Upper lobe of left lung (tissue), 6 donors: ENCODE measurements around the gene DPP10. TPM values are rescaled to one million over a fixed set of nuclear protein-coding genes. Genes with fewer than 3 reads are reported as not detected.

Experiments used
- ATAC-seq, 2 donors: fragments of 200-7000 bp; cut with Tn5 transposase; one replicate each; pipeline ENCODE4 v1.9.1; 2022; ENCODE audit warnings: mild to moderate bottlenecking in 2 of 2, moderate library complexity in 2 of 2; ENCODE audit not compliant: low FRiP score in 2 of 2
- DNase-seq, 2 donors: peaks; one replicate each; pipeline ENCODE4 v3.0.0-alpha.2; 2019 to 2020
- H3K27ac ChIP-seq, 4 donors: fragments of 200-600 bp; sonication (generic); one replicate each; pipeline ENCODE4 v1.5.1; 2016 to 2019
- H3K27me3 ChIP-seq, 4 donors: fragments of 200-600 bp; sonication (generic); one replicate each; pipeline ENCODE4 v1.5.1; 2017 to 2019
- H3K36me3 ChIP-seq, 4 donors: fragments of 200-600 bp; sonication (generic); one replicate each; pipeline ENCODE4 v1.5.1; 2016 to 2019
- H3K4me1 ChIP-seq, 4 donors: fragments of 200-600 bp; sonication (generic); one replicate each; pipeline ENCODE4 v1.5.1; 2018 to 2019
- H3K4me3 ChIP-seq, 4 donors: fragments of 200-600 bp; sonication (generic); one replicate each; pipeline ENCODE4 v1.5.1; 2017 to 2019; ENCODE audit warnings: mild to moderate bottlenecking in 2 of 4, moderate library complexity in 1 of 4
- H3K9me3 ChIP-seq, 4 donors: fragments of 200-600 bp; sonication (generic); one replicate each; pipeline ENCODE4 v1.5.1; 2018 to 2019
- CTCF ChIP-seq, 6 experiments: fragments of 450-650 bp in 4 of 6; fragments of 200-600 bp in 2 of 6; sonication (generic) in 2 of 6; IDR thresholded peaks; one replicate each; pipeline ENCODE4 v1.5.1; 2016 to 2019; ENCODE audit warnings: antibody characterized with exemption in 6 of 6
- EP300 ChIP-seq, 4 donors: sonication (generic); formaldehyde crosslinking; IDR thresholded peaks; one replicate each; pipeline ENCODE4 v1.5.1; 2017; ENCODE audit warnings: antibody characterized with exemption in 4 of 4, control low read depth in 2 of 4
- POLR2A ChIP-seq, 4 donors: fragments of 450-650 bp; IDR thresholded peaks; one replicate each; pipeline ENCODE4 v1.5.1; 2016 to 2017; ENCODE audit warnings: antibody characterized with exemption in 4 of 4, mild to moderate bottlenecking in 2 of 4
- POLR2AphosphoS5 ChIP-seq, 2 donors: sonication (generic); formaldehyde crosslinking; IDR thresholded peaks; one replicate each; pipeline ENCODE4 v1.5.1; 2017; ENCODE audit warnings: antibody characterized with exemption in 2 of 2
- WGBS, 2 donors: methylation state at CpG; one replicate each; pipeline ENCODE4 v1.1.5; 2017 to 2018; 5-methylcytosine and 5-hydroxymethylcytosine counted together
- total RNA-seq, 6 donors: library from RNA; depleted of rRNA in 4 of 6; stranded (reverse); fragments of >200 nt in 4 of 6; gene quantifications; one replicate each; pipeline versions ENCODE4 v1.1.0 to v1.2.1, GENCODE V29; 2016 to 2021
- donor health status: DM: no; HTN: no; CAD: no; lungs with moderate emphysema.
- donor health status: DM: no; HTN: yes; CAD: no; lungs with severe emphysema.

The DPP10 gene
- total RNA-seq, 6 donors from 2014 or later = 0.46 to 1.7 (median 0.77) TPM; not detected in 2

GRCh38 chr2:115481842-115482241 lies 1039.4 kb downstream of the DPP10 start:
- WGBS, 2 donors = 71 to 77% methylated on average over 2 of the region's 2 CpGs
- DNase-seq (no peak), ATAC-seq (no peak)
- TF ChIP-seq POLR2A (IDR thresholded peaks at IDR 0.05) = no peak
- TF ChIP-seq CTCF (IDR thresholded peaks at IDR 0.05) = no peak
- no peak for TF ChIP-seq POLR2AphosphoS5 (IDR thresholded peaks at IDR 0.05)
- TF ChIP-seq EP300 (IDR thresholded peaks at IDR 0.05) = no peak
- H3K4me3 ChIP-seq = no peak overlapping the region
- no peaks in the 10 kb centered on the region for H3K36me3 ChIP-seq
- H3K27ac ChIP-seq = no peak overlapping the region
- H3K4me1 ChIP-seq = no peaks in the 10 kb centered on the region
- peaks cover 0 to 3% (median 0%) of the 10 kb centered on the region in 4 donors for H3K9me3 ChIP-seq
- no peaks in the 10 kb centered on the region for H3K27me3 ChIP-seq

GRCh38 chr2:115483666-115484065 lies 1041.2 kb downstream of the DPP10 start:
- H3K27me3 ChIP-seq = no peaks in the 10 kb centered on the region
- H3K4me3 ChIP-seq = no peak overlapping the region
- H3K36me3 ChIP-seq = no peaks in the 10 kb centered on the region
- H3K9me3 ChIP-seq = peaks cover 0 to 3% (median 0%) of the 10 kb centered on the region in 4 donors
- WGBS, 2 donors = 61 to 63% methylated on average over 4 of the region's 4 CpGs
- TF ChIP-seq EP300 (IDR thresholded peaks at IDR 0.05) (no peak), POLR2AphosphoS5 (IDR thresholded peaks at IDR 0.05) (no peak), POLR2A (IDR thresholded peaks at IDR 0.05) (no peak), CTCF (IDR thresholded peaks at IDR 0.05) (no peak)
- H3K27ac ChIP-seq = no peak overlapping the region
- no peaks in the 10 kb centered on the region for H3K4me1 ChIP-seq
- ATAC-seq (no peak), DNase-seq (no peak)

- Histone ChIP-seq H3K36me3 (no peaks in the 10 kb centered on the region), H3K27ac (no peak overlapping the region), H3K9me3 (peaks cover 0 to 3% (median 0%) of the 10 kb centered on the region in 4 donors), H3K4me1 (no peaks in the 10 kb centered on the region), H3K4me3 (no peak overlapping the region), H3K27me3 (no peaks in the 10 kb centered on the region)
- 65 to 75% methylated on average over 1 of the region's 1 CpG for WGBS, 2 donors
- DNase-seq (no peak), ATAC-seq (no peak)
- no peak for TF ChIP-seq POLR2A (IDR thresholded peaks at IDR 0.05)
- TF ChIP-seq POLR2AphosphoS5 (IDR thresholded peaks at IDR 0.05) = no peak
- TF ChIP-seq EP300 (IDR thresholded peaks at IDR 0.05) = no peak
- TF ChIP-seq CTCF (IDR thresholded peaks at IDR 0.05) = no peak
Observed at GRCh38 chr2:115484486-115484885, 1042.0 kb downstream of the DPP10 start.

GRCh38 chr2:115484983-115485382 lies 1042.5 kb downstream of the DPP10 start:
- no peaks in the 10 kb centered on the region for H3K36me3 ChIP-seq
- 85 to 87% methylated on average over 4 of the region's 4 CpGs for WGBS, 2 donors

GRCh38 chr2:115491186-115491793 lies 1048.8 kb downstream of the DPP10 start:
- 44 to 52% methylated on average over 4 of the region's 4 CpGs for WGBS, 2 donors
- Histone ChIP-seq H3K4me3 (no peak overlapping the region), H3K4me1 (no peaks in the 10 kb centered on the region), H3K36me3 (no peaks in the 10 kb centered on the region), H3K27ac (no peak overlapping the region), H3K9me3 (no peaks in the 10 kb centered on the region), H3K27me3 (no peaks in the 10 kb centered on the region)
- TF ChIP-seq POLR2AphosphoS5 (IDR thresholded peaks at IDR 0.05) (no peak), CTCF (IDR thresholded peaks at IDR 0.05) (no peak), POLR2A (IDR thresholded peaks at IDR 0.05) (no peak), EP300 (IDR thresholded peaks at IDR 0.05) (no peak)
- ATAC-seq (no peak), DNase-seq (no peak)

More at GRCh38 chr2:115484983-115485382, 1042.5 kb downstream of the DPP10 start:
- peaks cover 0 to 3% (median 0%) of the 10 kb centered on the region in 4 donors for H3K9me3 ChIP-seq
- H3K4me3 ChIP-seq = no peak overlapping the region
- ATAC-seq (no peak), DNase-seq (no peak)
- no peaks in the 10 kb centered on the region for H3K4me1 ChIP-seq
- no peak overlapping the region for H3K27ac ChIP-seq
- H3K27me3 ChIP-seq = no peaks in the 10 kb centered on the region
- no peak for TF ChIP-seq POLR2A (IDR thresholded peaks at IDR 0.05)
